ENCODE measurements around the gene GOLIM4.

The GOLIM4 gene

DNA sequence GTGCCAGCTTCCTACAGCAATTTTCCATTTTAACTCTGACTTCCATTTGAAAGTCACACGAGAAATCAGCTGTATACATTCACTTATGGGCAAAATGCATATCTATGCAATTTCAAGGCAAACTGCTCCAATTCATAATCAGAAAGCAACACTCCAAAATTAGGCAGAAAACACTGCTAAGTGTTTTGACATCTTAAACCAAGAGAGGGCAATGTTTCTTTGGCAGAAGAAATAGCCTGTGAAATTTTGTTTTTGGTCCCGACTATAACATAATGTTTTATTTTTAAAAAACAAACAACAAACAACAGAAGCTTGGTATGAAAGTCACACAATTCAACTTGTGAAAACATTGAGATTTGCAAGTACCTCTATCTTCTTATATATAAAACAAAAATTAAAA, 42.6 kb downstream of the GOLIM4 start:
- Histone ChIP-seq H3K27me3 (ENCODE audit: control insufficient read depth, insufficient read depth, low read length) (no peaks in the 10 kb centered on the region), H3K9ac (no peak overlapping the region), H2AFZ (no peak overlapping the region), H3K4me1 (no peaks in the 10 kb centered on the region), H3K4me3 (ENCODE audit: low read depth, low read length) (no peak overlapping the region), H3K4me2 (ENCODE audit: low read length) (no peak overlapping the region), H3K27ac (no peak overlapping the region), H3K79me2 (no peaks in the 10 kb centered on the region), H3K36me3 (ENCODE audit: control insufficient read depth, insufficient read depth, low read length) (no peaks in the 10 kb centered on the region), H3K9me3 (ENCODE audit: control insufficient read depth, low read length) (no peaks in the 10 kb centered on the region)
- TF ChIP-seq, protein P1, sequence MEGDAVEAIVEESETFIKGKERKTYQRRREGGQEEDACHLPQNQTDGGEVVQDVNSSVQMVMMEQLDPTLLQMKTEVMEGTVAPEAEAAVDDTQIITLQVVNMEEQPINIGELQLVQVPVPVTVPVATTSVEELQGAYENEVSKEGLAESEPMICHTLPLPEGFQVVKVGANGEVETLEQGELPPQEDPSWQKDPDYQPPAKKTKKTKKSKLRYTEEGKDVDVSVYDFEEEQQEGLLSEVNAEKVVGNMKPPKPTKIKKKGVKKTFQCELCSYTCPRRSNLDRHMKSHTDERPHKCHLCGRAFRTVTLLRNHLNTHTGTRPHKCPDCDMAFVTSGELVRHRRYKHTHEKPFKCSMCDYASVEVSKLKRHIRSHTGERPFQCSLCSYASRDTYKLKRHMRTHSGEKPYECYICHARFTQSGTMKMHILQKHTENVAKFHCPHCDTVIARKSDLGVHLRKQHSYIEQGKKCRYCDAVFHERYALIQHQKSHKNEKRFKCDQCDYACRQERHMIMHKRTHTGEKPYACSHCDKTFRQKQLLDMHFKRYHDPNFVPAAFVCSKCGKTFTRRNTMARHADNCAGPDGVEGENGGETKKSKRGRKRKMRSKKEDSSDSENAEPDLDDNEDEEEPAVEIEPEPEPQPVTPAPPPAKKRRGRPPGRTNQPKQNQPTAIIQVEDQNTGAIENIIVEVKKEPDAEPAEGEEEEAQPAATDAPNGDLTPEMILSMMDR (IDR thresholded peaks at IDR 0.05): no peak

DNA sequence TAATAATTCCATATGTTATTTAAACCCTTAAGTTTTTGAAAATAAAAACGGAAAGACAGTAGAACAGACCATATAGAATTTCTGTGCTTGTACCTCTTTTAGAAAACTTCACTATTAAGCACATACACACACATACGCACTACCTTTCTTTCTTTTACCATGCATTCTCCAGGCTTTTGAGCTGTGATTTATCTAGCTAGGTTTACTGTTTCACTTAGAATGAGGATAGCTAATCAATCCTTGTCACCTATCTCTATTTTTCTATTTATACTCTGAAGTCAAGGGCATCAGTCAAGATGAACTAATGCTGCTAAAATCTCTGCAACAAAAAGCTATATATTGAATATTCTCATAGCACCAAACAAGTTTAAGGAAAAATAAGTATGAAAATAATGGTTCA, 43.2 kb downstream of the GOLIM4 start:
- Histone ChIP-seq H3K36me3 (ENCODE audit: control insufficient read depth, insufficient read depth, low read length) (no peaks in the 10 kb centered on the region), H3K27ac (no peak overlapping the region), H3K4me2 (ENCODE audit: low read length) (no peak overlapping the region), H3K9me3 (ENCODE audit: control insufficient read depth, low read length) (no peaks in the 10 kb centered on the region), H2AFZ (no peak overlapping the region), H3K27me3 (ENCODE audit: control insufficient read depth, insufficient read depth, low read length) (no peaks in the 10 kb centered on the region), H3K4me1 (no peaks in the 10 kb centered on the region), H3K4me3 (ENCODE audit: low read depth, low read length) (no peak overlapping the region), H3K9ac (no peak overlapping the region), H3K79me2 (no peaks in the 10 kb centered on the region)
- TF ChIP-seq, protein P1 (IDR thresholded peaks at IDR 0.05): no peak

DNA sequence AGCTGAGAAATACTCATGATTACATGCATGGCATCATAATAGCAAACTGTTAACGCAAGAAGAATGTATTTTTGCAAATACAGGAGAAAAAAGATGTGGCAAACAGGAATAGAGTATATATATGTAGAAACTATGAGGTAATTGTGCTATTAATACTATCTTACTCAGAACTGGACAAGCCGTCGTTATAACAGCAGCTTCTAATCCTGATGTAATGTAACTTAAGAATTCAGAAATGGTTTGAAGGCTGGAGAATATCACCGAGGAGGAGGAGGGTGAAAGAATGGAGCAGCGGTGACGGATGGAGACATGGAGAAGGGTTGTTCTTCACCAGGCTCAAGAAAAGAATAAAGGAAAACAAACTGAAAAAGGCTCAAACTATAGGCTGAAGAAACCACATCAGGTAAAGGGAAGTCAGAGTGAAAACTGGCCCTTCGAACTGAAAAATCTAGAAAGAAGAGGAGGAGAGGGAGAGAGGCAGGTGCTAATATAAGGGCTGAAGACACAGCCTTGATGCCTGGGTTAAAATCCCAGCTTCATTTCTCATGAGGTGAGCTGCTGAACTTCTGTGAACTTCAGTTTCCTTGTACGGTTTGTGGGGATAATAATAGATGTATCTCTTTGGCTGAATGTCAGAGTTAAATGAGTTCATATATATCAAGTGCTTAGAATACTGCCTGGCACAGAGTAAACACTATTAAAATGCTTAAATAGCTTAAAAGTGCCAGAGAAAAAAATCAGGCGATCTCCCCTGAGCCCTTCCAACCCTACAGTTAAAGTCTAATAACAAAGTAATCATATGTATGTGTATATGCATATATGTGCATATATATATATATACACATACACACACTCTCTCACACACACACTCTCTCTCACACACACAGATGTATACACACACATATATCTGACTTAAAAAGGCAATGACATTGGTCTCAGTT, 43.9 kb downstream of the GOLIM4 start:
- Histone ChIP-seq H3K27me3 (ENCODE audit: control insufficient read depth, insufficient read depth, low read length) (no peaks in the 10 kb centered on the region), H3K4me2 (ENCODE audit: low read length) (no peak overlapping the region), H3K27ac (no peak overlapping the region), H3K36me3 (ENCODE audit: control insufficient read depth, insufficient read depth, low read length) (no peaks in the 10 kb centered on the region), H3K9me3 (ENCODE audit: control insufficient read depth, low read length) (no peaks in the 10 kb centered on the region), H3K79me2 (no peaks in the 10 kb centered on the region), H2AFZ (no peak overlapping the region), H3K4me3 (ENCODE audit: low read depth, low read length) (no peak overlapping the region), H3K9ac (no peak overlapping the region), H3K4me1 (no peaks in the 10 kb centered on the region)
- TF ChIP-seq, protein P1 (IDR thresholded peaks at IDR 0.05): no peak

DNA sequence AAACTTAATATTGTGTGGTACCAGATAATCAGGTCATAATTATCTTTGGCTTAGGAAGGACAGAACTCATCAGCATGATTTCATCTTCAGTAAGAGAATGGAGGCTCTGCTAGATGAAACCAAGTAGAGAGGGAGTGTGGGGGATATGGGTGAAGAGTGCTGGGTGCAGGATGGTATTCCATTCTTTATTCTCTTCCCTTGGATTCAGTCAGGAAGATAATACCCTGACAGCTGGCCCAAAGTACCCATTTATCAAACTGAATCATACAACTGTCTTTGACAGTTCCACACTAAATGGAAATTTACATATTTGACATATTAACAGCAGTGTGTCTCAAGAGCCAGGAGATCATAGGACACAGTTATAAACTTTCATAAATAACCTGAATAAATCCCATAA, 44.7 kb downstream of the GOLIM4 start:
- no peaks in the 10 kb centered on the region for H3K36me3 ChIP-seq (ENCODE audit: control insufficient read depth, insufficient read depth, low read length)
- no peak overlapping the region for H3K9ac ChIP-seq
- no peak overlapping the region for H3K27ac ChIP-seq
- no peak overlapping the region for H2AFZ ChIP-seq
- no peaks in the 10 kb centered on the region for H3K27me3 ChIP-seq (ENCODE audit: control insufficient read depth, insufficient read depth, low read length)
- no peak overlapping the region for H3K4me2 ChIP-seq (ENCODE audit: low read length)
- no peak overlapping the region for H3K4me3 ChIP-seq (ENCODE audit: low read depth, low read length)
- no peaks in the 10 kb centered on the region for H3K79me2 ChIP-seq
- TF ChIP-seq, protein P1 (IDR thresholded peaks at IDR 0.05): no peak
- no peaks in the 10 kb centered on the region for H3K9me3 ChIP-seq (ENCODE audit: control insufficient read depth, low read length)
- no peaks in the 10 kb centered on the region for H3K4me1 ChIP-seq
